ENCODE data around the gene HIF1AN.
"Not testable (repeated sequence)": the region's sequence is repeated elsewhere in the genome, so short reads cannot be mapped to it uniquely, and the experiment has no call there.

HIF1AN gene

GRCh38 chr10:100567826-100568225 lies 32.1 kb downstream of the HIF1AN start:
- DNase-seq = no peak

DNA sequence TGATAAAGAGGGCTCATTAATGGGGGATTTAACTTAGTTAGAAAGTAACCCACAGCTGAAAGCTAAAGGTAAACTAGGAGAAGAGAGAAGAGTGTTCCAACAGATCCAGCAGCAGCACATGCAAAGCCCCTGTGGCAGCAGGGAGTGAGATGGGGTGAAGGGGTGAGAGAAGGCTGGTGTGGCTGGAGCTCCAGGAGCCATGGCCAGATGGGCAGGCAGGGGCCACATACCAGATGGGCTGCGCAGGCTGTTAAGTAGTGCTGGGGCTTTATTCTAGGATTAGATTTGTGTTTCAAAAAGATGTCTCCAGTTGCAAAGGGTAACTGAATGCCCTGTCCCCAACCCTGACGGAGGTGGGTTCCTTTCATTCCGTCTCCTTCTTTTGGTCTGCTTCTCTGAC lies 33.2 kb downstream of the HIF1AN start:
- no peak for DNase-seq

DNA sequence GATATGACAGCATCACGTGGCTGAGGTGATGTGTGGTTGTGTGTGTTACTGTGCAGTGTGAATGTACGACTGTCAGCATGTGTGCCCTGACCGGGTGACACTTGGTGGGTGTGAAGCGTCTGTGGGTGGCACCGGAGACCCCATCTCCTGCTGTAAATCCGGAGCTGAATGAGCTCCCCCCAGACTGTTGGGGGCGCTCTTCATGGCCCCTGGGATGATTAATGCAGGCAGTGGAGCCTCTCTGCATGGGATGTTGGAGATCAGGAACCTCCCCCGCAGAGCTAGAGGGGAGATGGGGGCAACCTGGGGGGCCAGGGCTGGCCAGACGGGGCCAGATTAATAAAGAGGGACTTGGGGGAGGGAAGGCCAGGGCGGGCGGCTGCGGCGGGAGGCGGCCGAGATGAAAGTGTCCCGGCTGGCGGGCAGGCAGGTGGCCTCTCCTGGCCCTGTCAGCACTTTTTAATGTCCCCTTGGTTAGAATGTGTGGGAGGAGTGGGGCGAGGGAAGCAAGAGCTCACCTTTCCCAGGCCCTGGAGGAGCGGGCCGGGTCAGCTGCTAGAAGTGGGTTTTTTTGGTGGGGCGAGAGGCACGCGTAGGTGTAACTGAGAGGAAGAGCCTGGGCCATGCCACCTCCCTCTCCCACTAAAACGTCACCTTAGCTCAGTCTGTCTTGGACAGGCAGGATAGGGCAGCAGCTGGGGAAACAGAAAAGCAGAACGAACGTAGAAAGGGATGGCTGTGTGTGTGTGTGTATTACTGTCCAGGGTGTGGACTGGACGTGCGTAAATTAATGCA lies 34.1 kb downstream of the HIF1AN start:
- DNase-seq = no peak

DNA sequence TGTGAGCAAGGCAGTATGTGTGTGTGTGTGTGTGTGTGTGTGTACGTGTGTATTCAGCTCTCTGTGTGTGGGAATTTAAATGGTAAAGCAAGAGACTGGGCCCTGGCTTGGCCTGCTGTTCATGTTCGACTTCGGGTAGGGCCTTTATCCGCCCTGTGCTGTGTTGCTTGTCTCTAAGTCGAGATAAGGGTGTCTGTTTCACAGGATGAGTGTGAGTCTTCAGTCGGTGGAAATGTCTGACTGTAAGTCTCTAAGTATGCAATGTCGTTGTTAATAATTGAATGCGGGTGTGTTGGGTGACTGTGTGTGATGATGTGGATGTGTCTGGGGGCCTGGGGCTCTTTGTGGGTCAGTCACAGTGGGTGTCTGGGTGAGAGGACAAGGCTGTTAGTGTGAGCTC lies 34.8 kb downstream of the HIF1AN start:
- DNase-seq = no peak

DNA sequence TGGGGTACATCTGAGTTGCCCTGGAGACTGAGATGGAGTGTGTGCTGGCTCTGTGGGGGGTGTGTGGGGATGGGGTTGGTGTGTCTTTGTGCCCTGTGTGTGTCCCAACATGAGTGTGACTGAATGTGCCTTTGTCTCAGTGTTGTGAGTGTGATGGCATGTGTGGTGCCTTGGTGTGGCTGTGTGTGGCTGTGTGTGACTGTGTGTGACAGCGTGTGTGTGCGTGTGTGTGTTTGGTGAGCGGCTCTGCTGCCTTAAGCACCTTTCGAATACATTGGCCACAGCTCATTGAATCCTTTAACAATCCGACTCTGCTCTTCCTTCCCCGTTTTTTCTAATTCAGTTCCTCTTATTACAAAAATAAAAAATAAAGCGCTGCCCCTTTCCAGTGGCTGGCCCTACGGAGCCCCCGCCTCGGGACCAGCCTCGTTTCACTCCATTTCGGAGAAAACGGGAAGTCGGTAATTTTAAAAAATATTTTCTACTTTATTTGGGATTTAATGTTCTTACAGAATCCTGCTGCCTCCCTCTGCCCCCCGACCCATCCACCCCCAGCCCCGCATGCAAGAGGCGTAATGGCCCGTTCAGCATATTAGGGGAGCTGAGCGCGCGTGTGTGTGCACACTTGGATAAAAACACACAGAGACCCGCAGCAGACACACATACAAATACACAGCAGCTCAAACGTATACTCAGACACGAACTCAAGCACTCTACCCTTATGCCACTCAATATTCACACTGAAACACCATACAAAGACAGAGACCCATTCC lies 35.5 kb downstream of the HIF1AN start:
- no peak for DNase-seq

DNA sequence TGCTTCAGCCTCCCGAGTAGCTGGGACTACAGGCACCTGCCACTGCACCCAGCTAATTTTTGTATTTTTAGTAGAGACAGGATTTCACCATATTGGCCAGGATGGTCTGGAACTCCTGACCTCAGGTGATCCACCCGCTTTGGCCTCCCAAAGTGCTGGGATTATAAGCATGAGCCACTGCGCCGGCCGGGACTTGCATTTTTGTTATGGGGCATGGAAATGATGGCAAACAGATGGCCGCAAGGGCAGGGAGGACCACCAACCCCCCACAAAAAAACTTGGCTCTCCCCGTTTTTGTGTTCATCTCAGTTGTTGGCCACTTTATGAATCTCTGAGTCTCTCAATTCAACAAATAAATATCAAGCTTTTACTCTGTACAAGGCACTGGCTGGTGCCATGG lies 39.4 kb downstream of the HIF1AN start:
- not testable (repeated sequence) for DNase-seq

DNA sequence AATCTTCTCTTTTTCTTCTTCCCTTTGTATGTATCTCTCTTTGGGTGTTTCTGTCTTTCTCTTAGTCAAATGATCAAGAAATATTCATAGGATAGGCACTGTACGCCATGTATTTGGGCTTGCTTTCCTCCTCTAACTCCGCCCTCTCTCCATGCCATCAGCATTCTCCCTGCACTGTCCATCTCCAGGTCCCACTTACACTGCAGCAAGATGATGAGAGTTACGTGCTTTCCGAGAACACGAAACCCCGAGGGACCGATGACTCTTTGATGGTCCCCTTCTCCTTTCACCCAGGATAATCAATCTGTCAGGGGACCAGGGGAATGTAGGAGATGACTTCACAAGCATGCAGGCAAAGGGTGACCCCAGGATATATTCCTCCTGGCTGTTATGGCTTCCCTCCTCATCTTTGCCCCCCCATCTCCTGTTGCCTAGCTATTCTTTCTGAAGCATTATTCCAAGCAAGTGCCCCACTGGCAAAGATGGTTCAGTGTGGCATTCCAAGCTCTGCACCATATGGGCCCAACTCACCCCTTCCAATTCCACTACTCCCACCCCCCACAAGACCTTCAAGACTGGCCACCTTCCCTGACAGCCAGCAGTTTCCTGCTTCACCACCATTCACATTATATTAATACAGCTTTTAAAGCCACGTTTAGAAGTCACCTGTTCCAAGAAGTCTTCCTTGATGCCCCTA lies 40.0 kb downstream of the HIF1AN start:
- no peak for DNase-seq

DNA sequence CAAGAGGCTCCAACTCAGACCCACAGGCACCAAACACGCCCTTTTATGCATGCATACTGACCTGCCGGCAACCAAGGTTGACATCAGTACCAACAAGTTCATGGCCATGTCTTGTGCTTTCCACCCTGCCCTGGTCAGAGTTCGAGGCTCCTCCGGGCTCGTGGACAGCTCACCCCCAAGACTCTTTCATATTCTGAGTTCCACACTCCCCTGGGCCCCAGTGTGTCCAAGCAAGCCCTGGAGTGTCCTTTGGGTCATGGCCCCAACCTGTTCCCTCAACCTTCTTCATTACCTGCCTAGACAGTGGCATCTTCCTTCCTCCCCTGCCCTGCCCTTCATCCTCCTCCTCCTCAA lies 40.5 kb downstream of the HIF1AN start:
- no peak for DNase-seq

DNA sequence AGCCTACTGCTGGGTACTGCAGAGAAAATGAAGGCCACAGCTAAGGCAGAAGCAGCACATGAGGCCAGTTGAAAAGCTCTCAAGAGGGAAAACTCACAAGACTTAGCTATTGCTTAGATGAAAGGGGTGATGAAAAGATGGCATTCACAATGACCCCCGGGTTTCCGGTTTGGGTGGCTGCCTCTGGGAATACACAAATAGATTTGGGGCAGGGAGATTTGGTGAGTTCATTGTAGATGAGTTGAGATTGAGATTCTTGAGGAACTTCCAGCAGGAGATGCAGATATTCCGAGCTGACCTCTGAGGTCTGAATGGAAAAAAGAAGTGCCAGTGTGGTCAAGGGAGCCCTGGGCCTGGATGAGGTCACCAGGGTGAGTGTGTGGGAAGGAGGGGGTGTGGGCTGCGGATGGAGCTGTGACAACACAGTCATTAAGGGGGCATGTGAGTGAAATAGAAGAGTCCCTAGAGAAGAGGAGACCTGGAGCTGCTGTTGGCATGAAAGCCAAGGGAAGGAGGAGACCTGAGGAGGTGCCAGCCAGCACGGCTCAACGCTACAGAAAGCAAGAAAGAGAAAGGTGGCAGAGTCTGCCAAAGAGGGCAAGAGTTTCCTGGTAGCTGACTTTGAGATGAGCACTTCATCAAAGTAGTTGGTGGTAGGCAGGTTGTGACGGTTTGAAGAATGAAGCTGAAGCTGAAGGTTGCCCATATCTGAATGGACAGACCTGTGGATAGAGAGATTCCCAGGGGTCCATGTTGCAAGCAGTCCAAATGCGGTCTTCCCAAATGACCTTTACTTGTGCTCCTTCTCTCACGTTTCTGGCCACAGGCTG lies 43.7 kb downstream of the HIF1AN start:
- DNase-seq = no peak

- no peak for DNase-seq
These were observed 51.2 kb downstream of the HIF1AN start for GRCh38 chr10:100586959-100587358.

DNA sequence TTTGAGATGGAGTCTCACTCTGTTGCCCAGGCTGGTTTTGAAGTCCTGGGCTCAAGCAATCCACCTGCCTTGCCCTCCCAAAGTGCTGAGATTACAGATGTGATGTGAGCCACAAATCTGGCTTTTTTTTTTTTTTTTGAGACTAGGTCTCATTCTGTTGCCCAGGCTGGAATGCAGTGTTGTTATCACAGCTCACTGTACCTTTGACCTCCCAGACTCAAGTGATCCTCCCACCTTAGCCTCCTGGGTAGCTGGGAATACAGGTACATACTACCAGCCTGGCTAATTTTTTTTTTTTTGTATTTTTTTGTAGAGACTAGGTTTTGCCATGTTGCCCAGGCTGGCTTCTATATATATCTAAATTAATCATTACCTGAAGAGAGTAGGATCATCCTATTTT lies 62.4 kb downstream of the HIF1AN start:
- DNase-seq = no peak

- no peak for DNase-seq
These were observed 64.5 kb downstream of the HIF1AN start for GRCh38 chr10:100600218-100600617.

DNA sequence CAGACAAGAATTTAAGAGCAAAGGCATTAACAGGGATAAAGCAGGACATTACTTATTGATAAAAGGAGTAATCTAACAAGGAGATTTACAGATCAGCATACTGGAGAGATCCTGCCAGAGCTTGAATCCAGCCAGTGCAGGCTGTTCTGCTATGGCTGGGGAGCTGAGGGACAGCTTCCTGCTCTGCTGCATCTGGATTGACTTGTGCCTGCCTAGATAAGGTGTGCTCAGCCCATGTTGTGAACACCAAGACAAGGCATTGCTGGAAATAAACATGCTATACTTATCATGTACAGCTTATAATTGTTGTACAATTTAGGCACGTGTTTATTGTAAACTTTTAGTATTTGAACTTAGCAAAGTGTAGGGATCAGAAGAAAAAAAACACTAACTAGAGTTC lies 71.7 kb downstream of the HIF1AN start:
- DNase-seq = no peak
